ENCODE results near the gene TMEM190.

Gene TMEM190

DNA sequence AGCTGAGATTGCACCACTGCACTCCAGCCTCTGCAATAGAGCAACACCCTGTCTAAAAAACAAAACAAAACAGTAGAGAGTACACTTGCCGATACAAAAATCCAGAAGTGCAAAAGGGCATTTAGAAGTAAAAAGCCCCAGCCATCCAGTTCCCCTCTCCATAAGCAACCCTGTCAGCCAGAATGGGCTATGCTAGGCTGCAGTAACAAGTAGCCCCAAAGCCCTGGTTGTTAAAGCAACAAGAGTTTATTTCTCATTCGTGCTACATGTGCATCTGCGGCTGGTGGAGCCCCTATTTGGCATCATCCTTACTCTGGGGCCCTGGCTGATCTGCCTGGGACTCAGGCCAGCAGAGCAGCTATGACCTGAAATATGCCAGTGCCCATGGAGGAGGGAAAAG, 47.9 kb downstream of the TMEM190 start:
- DNase-seq = no peak

DNA sequence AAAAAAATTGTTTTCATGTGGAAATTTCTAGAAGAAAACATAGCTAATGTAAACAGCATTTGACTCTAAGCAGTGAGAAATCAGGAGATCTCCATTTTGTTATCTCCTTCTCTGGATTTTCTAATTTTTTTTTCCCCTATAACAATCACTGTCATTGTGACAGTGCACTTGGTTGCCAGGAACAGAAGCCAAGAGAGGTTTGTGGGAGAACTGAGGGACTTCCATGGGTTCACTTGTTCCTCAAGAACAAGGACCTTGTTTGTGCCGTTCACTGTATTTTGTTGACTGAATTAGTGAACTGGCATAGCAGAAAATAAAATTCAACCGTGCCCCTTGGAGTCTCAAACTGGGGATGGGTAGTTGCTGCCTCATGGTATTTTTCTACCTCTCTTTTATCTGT, 49.4 kb downstream of the TMEM190 start:
- DNase-seq = no peak
